IPS-20b (cell line): Measurements from ENCODE around the gene GPR179.
A peak's percentile ranks its signal among the peaks of the same experiment; 100 is the strongest.

Experiments
- H3K27ac ChIP-seq: one replicate; pipeline ENCODE4 v1.5.1; 2013; ENCODE audit warnings: low read length
- H3K27me3 ChIP-seq: 2 replicates; pipeline ENCODE4 v1.6.1; 2013; ENCODE audit warnings: mild to moderate bottlenecking, low read length, inconsistent platforms; ENCODE audit not compliant: insufficient read depth
- H3K36me3 ChIP-seq: 2 replicates; pipeline ENCODE4 v1.6.1; 2013; ENCODE audit warnings: low read depth, mild to moderate bottlenecking, inconsistent platforms, low read length, moderate library complexity; ENCODE audit not compliant: insufficient read depth
- H3K4me1 ChIP-seq: 2 replicates; pipeline ENCODE4 v1.6.1; 2013; ENCODE audit warnings: mild to moderate bottlenecking, control low read depth, inconsistent platforms, low read length, moderate library complexity; ENCODE audit not compliant: insufficient read depth
- H3K4me3 ChIP-seq: 2 replicates; pipeline ENCODE4 v1.5.1; 2013; ENCODE audit warnings: mild to moderate bottlenecking, low read length, inconsistent platforms
- H3K9ac ChIP-seq: 2 replicates; pipeline ENCODE4 v1.6.1; 2013; ENCODE audit warnings: low read depth, mild to moderate bottlenecking, inconsistent platforms, low read length, moderate library complexity
- H3K9me3 ChIP-seq: 2 replicates; pipeline ENCODE4 v1.6.1; 2013; ENCODE audit warnings: mild to moderate bottlenecking, low read depth, low read length, inconsistent platforms; ENCODE audit not compliant: insufficient read depth

GPR179 gene

DNA sequence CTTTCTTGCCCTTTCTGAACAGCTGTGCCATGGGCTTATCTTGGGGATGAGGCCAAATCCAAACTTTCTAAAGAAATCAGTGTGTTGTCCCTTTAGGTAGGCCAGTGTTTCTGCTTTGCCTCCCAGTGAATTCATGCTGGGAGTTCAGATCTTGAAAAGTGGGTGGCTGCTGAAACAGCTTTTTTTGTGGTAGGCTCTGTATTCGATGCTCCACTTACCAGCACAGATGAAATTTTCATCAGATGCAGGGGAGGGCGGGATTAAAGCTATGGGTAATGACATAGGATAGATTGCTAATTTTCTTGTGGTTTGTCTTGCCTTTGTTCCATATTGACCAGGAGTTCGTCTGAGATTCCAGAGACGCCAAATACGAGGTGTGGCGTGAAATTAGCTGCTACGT, 10.7 kb upstream of the GPR179 start:
- H3K4me1 ChIP-seq = no peaks in the 10 kb centered on the region

DNA sequence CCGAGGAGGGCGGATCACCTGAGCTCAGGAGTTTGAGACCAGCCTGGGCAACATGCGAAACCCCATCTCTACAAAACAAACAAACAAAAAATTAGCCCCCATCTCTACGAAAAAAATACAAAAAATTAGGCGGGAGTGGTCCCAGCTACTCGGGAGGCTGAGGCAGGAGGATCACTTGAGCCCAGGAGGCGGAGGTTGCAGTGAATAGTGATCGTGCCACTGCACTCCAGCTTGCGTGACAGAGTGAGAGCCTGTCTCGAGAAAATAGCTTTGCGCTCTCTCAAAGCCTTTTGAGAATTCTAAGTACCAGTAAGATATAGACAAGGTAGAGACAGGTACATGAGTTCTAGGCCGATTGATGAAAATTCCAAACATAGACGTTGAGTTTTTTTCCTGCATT, 9.9 kb upstream of the GPR179 start:
- no peak overlapping the region for H3K9ac ChIP-seq
- peak overlapping the region; percentile 41 for H3K4me3 ChIP-seq

More for the DNA sequence above, 10.7 kb upstream of the GPR179 start:
- Histone ChIP-seq H3K27ac (no peak overlapping the region), H3K4me3 (peak overlapping the region; percentile 41; the same call in 1 of the 2 replicates), H3K36me3 (no peaks in the 10 kb centered on the region), H3K9me3 (no peaks in the 10 kb centered on the region), H3K9ac (no peak overlapping the region), H3K27me3 (peaks cover 7% of the 10 kb centered on the region)

DNA sequence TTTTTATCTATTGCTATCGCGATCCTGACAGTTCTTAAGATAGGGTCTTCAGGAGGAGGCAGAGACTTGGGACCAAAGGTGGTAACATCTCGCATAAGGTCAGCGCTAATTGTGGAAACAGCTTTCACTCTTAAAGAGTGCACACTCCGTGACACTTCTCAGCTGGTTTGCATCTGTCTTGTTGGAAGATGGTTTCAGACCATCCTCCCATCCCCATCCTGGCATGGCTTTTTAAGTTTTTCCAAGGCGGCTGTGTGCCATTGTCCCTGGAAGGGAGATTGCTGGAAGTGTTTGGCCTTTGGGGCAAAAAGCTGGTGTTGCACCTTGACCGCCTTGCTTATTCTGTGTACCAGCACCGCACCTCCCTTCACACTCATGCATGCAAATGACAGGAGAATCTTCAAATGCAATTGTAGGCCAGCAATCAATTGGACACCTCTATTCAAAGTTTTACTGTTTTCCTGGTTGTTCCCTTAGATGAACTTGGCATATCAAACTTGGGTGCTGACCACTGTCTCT, 9.4 kb upstream of the GPR179 start:
- Histone ChIP-seq H3K27me3 (peaks cover 7% of the 10 kb centered on the region), H3K9ac (peak overlapping the region; percentile 61; the same call in 1 of the 2 replicates), H3K4me1 (no peaks in the 10 kb centered on the region)

More for the DNA sequence above, 9.9 kb upstream of the GPR179 start:
- no peaks in the 10 kb centered on the region for H3K4me1 ChIP-seq
- H3K27me3 ChIP-seq = peaks cover 7% of the 10 kb centered on the region
- no peak overlapping the region for H3K27ac ChIP-seq
- H3K36me3 ChIP-seq = no peaks in the 10 kb centered on the region
- H3K9me3 ChIP-seq = no peaks in the 10 kb centered on the region

GRCh38 chr17:38352245-38353085, 8.7 kb upstream of the GPR179 start:
- peak overlapping the region; percentile 61; the same call in 1 of the 2 replicates for H3K9ac ChIP-seq
- H3K27ac ChIP-seq = no peak overlapping the region
- no peaks in the 10 kb centered on the region for H3K4me1 ChIP-seq
- H3K4me3 ChIP-seq = peak overlapping the region; percentile 81
- no peaks in the 10 kb centered on the region for H3K36me3 ChIP-seq
- H3K27me3 ChIP-seq = peaks cover 7% of the 10 kb centered on the region
- H3K9me3 ChIP-seq = no peaks in the 10 kb centered on the region

More for the DNA sequence above, 9.4 kb upstream of the GPR179 start:
- Histone ChIP-seq H3K4me3 (peak overlapping the region; percentile 81), H3K27ac (no peak overlapping the region), H3K36me3 (no peaks in the 10 kb centered on the region), H3K9me3 (no peaks in the 10 kb centered on the region)

DNA sequence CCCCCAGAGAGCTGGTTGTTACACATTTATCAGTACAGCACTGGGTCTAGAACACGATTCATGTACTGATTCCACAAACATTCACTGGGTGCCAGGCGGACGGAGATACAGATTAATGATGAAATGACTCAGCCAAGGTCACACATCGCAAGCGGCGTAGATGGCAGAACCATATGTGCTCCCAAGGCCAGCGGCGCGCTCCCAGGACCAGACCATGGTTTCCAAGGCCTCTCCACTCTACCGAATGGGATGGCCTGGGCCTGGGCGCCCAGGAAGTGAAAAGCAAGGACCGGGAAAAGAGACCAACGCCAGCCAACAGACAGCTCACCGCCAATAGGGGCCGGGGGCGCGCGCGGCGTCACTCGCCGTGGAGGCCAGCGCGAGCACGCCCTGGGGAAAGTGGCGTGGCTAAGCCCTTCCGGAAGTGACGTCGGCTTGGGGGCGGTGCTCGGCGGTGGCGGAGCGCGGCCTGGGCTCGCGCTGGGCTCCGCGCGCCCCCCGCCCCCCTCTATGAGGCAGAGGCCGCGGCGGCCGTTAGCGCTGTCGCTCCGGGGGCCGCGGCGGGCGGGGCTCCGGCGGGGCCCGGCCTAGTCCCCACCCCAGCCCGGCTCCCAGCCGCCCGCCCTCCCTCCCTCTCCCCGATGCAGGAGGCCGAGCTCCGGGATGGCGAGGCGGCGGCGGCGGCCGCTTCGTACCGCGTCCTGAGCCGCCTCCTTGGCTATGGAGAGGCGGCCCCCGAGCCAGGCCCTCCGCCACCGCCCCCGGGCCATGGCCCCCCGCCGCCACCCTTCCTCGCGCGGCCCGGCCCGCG, 7.9 kb upstream of the GPR179 start, which contains the start of gene SOCS7:
Gene SOCS7, plus strand, starts transcription at position 433 of the 811 bp plus-strand sequence. Its CDS starts 209 bp downstream, at position 642.
- Histone ChIP-seq H3K36me3 (no peaks in the 10 kb centered on the region), H3K9me3 (no peaks in the 10 kb centered on the region), H3K4me1 (no peaks in the 10 kb centered on the region), H3K9ac (peak within 1 kb of the TSS; percentile 61; the same call in 1 of the 2 replicates), H3K27me3 (peaks cover 7% of the 10 kb centered on the region), H3K4me3 (peak within 1 kb of the TSS; percentile 81), H3K27ac (no peak within 1 kb of the TSS)

- no peaks in the 10 kb centered on the region for H3K36me3 ChIP-seq
- no peak overlapping the region for H3K4me3 ChIP-seq
- peak overlapping the region; percentile 13; the same call in 1 of the 2 replicates for H3K9ac ChIP-seq
- H3K27ac ChIP-seq = no peak overlapping the region
- H3K4me1 ChIP-seq = no peaks in the 10 kb centered on the region
- H3K27me3 ChIP-seq = peaks cover 7% of the 10 kb centered on the region
- no peaks in the 10 kb centered on the region for H3K9me3 ChIP-seq
Measured at GRCh38 chr17:38350035-38350434, 6.3 kb upstream of the GPR179 start.

GRCh38 chr17:38349097-38349730, 5.5 kb upstream of the GPR179 start:
- H3K9ac ChIP-seq = no peak overlapping the region
- peaks cover 7% of the 10 kb centered on the region for H3K27me3 ChIP-seq
- no peak overlapping the region for H3K27ac ChIP-seq
- H3K4me3 ChIP-seq = no peak overlapping the region
- H3K36me3 ChIP-seq = no peaks in the 10 kb centered on the region
- no peaks in the 10 kb centered on the region for H3K9me3 ChIP-seq
- H3K4me1 ChIP-seq = no peaks in the 10 kb centered on the region

DNA sequence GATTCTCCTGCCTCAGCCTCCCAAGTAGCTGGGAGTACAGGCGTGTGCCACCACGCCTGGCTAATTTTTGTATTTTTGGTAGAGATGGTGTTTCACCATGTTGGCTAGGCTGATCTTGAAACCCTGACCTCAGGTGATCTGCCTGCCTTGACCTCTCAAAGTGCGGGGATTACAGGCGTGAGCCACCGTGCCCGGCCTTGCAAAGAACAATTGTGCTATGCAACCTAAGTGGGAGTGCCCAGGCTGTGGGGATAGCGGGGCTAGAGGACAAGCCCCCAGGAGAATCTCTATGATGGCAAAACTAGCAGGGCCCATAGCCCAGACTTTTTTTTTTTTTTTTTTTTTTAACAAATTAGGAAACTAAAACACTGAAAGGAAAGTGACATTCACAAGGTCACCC, 2.0 kb upstream of the GPR179 start:
- peaks cover 7% of the 10 kb centered on the region; the same call in 1 of the 2 replicates for H3K4me1 ChIP-seq
- no peaks in the 10 kb centered on the region for H3K27me3 ChIP-seq
- no peak overlapping the region for H3K9ac ChIP-seq
- H3K4me3 ChIP-seq = no peak overlapping the region
- H3K27ac ChIP-seq = no peak overlapping the region
- no peaks in the 10 kb centered on the region for H3K36me3 ChIP-seq
- no peaks in the 10 kb centered on the region for H3K9me3 ChIP-seq

- H3K9me3 ChIP-seq = no peaks in the 10 kb centered on the region
- no peak overlapping the region for H3K27ac ChIP-seq
- H3K4me3 ChIP-seq = no peak overlapping the region
- no peaks in the 10 kb centered on the region for H3K36me3 ChIP-seq
- peaks cover 7% of the 10 kb centered on the region; the same call in 1 of the 2 replicates for H3K4me1 ChIP-seq
- H3K27me3 ChIP-seq = no peaks in the 10 kb centered on the region
- no peak overlapping the region for H3K9ac ChIP-seq
Measured at GRCh38 chr17:38344420-38344745, 627 bp upstream of the GPR179 start.

DNA sequence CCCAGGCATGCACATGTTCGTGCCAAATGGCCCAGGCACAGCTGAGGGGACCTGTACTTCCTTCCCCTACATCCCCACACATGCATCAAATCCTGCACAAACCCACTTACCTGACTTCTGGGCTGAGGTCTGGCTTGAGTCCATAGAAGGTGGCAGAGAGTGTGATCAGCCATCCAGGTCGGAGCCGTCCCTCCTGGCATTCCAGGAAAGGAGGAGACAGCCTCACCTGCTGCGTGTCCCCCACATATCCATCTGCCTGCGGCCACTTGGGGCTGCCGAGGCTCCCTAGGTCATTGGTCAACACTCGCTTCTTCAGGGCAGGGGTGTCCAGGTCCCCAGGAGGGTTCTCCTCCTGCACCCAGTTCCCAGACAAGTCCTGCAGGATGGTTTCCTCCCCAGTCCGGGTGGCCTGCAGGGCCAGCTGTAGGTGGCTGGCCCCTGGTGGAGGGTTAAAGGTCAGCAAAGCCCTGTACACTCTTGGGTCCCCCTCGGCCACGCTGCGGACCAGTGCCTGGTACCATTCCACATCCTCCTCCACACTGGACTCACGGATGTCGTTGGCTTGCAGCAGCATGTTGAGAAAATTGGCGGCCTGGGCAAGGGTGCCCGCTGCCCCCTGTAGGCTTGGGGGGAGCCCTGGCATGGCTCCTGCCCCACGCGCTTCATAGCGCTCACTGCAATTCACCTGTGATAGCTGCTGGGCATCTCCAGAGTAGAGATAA, 709 bp downstream of the GPR179 start:
- no peaks in the 10 kb centered on the region for H3K36me3 ChIP-seq
- H3K9ac ChIP-seq = no peak overlapping the region
- no peak overlapping the region for H3K4me3 ChIP-seq
- H3K27me3 ChIP-seq = no peaks in the 10 kb centered on the region
- no peak overlapping the region for H3K27ac ChIP-seq
- no peaks in the 10 kb centered on the region for H3K9me3 ChIP-seq
- H3K4me1 ChIP-seq = peaks cover 7% of the 10 kb centered on the region; the same call in 1 of the 2 replicates
